DOHH2 (cell line): ENCODE measurements around the gene LRP1-AS.
A peak's percentile ranks its signal among the peaks of the same experiment; 100 is the strongest.

Source experiments
- EZH2phosphoT487 ChIP-seq: fragments of 200-600 bp; sonication (generic); IDR thresholded peaks from 2 replicates; pipeline ENCODE4 v1.6.1; 2017; ENCODE audit warnings: borderline replicate concordance, mild to moderate bottlenecking, antibody characterized with exemption, low read length, moderate library complexity, mixed read lengths
- TF ChIP-seq, protein P1 (sequence below): fragments of 200-600 bp; sonication (generic); IDR thresholded peaks from one replicate; pipeline ENCODE4 v1.5.1; 2014; ENCODE audit warnings: antibody characterized with exemption, mild to moderate bottlenecking, low read depth, low read length; ENCODE audit not compliant: poor library complexity, severe bottlenecking

DNA sequence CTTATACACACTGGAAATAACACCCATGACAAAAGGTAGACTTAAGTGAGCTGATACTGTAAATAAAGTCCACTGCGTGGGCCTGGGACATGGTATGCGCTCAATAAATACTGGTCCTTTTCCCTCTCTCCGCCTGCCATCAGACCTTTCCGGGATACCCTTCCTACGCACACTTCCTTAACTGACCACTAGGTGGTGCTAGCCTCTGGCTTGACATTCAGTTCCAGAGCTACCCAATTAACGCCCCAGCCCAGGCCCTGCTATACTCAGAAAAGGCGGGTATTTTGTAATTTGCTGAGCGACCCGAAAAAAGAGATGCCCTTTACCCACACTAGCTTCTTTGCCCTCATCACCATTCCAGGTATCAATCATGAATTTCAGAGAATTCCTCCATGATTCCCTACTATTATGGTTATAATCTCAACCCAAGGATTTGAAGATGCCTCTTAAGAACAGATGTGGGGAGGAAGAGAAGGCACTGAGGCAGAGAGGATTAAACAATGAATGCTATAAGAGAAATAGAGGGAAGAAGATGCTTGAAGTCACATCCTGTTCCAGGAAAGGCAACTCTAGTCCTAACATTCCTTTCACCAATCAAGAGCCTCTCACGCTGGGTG, 23.1 kb downstream of the LRP1-AS start:
- TF ChIP-seq, protein P1, sequence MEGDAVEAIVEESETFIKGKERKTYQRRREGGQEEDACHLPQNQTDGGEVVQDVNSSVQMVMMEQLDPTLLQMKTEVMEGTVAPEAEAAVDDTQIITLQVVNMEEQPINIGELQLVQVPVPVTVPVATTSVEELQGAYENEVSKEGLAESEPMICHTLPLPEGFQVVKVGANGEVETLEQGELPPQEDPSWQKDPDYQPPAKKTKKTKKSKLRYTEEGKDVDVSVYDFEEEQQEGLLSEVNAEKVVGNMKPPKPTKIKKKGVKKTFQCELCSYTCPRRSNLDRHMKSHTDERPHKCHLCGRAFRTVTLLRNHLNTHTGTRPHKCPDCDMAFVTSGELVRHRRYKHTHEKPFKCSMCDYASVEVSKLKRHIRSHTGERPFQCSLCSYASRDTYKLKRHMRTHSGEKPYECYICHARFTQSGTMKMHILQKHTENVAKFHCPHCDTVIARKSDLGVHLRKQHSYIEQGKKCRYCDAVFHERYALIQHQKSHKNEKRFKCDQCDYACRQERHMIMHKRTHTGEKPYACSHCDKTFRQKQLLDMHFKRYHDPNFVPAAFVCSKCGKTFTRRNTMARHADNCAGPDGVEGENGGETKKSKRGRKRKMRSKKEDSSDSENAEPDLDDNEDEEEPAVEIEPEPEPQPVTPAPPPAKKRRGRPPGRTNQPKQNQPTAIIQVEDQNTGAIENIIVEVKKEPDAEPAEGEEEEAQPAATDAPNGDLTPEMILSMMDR: peak; percentile 89
- no peak for TF ChIP-seq EZH2phosphoT487
